22Rv1 (cell line): Measurements from ENCODE around the gene COL28A1.
A peak's percentile ranks its signal among the peaks of the same experiment; 100 is the strongest.

Experiments
- H3K27ac ChIP-seq: fragments of 450-650 bp; 2 replicates; pipeline ENCODE4 v1.5.1; 2017
- CTCF ChIP-seq: fragments of 450-650 bp; IDR thresholded peaks from 2 replicates; pipeline ENCODE4 v1.5.1; 2017; ENCODE audit warnings: mild to moderate bottlenecking
- ZFX ChIP-seq: fragments of 450-650 bp; IDR thresholded peaks from 2 replicates; pipeline ENCODE4 v1.6.1; 2017; ENCODE audit warnings: antibody characterized with exemption, borderline replicate concordance

The COL28A1 gene

DNA sequence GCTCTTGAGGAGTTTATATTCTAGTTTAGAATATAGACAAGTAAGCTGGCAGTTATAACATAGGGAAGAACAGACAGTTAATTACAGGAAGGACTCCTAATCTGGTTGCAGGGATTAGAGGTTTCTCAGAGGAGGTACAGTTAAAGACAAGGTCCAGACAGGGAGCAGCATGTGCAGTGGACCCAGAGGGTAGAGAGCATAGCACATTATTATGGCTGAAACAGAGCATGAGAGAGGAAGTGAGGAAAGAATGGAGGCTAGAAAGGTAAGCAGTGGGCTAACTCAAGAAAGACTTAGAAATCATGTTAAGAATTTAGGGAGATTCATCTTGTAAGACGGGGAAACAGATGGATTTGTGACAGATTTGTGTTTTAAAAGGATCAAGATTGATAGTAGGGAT lies 40.7 kb upstream of the COL28A1 start:
- H3K27ac ChIP-seq = no peak overlapping the region
- no peak for TF ChIP-seq ZFX
- TF ChIP-seq CTCF = no peak

DNA sequence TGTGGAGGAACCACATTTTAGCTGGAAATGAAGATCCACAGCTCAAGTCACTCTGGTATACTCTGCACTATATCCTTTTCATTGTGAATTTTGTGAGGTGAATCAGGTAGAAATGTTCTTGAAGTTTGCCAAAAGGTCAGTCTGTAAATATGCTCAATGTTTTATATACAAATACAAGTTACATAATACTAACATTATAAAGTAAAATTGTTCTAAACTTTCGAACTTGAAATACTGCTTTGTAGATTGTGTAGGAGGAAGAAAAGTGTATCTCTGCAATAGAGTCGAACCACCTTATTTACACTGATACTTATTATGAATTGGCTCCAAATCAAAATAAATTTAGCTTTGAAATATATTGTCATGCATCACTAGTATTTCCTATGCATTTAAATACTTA lies 38.0 kb upstream of the COL28A1 start:
- TF ChIP-seq CTCF = no peak
- TF ChIP-seq ZFX = no peak
- peak overlapping the region; percentile 31 for H3K27ac ChIP-seq

DNA sequence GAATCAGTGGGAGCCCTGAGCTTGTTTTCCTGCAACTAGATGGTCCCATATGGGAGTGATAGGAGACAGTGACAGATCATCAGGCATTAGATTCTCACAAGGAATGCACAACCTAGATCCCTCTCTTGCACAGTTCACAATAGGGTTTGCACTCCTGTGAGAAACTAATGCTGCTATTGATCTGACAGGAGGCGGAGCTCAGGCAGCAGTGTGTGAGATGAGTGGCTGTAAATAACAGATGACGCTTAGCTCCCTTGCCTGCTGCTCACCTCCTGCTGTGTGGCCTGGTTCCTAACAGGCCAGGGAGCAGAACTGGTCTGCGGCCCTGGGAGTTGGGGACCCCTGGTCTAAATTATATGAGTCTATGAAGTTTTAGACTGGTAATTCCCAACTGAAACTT lies 34.9 kb upstream of the COL28A1 start:
- H3K27ac ChIP-seq = no peak overlapping the region
- TF ChIP-seq ZFX = no peak

GRCh38 chr7:7569615-7570014 lies 33.9 kb upstream of the COL28A1 start:
- no peak overlapping the region for H3K27ac ChIP-seq
- no peak for TF ChIP-seq ZFX
- TF ChIP-seq CTCF = no peak

- no peak overlapping the region for H3K27ac ChIP-seq
- TF ChIP-seq CTCF = no peak
- no peak for TF ChIP-seq ZFX
These were observed 33.4 kb upstream of the COL28A1 start for GRCh38 chr7:7569081-7569527.

DNA sequence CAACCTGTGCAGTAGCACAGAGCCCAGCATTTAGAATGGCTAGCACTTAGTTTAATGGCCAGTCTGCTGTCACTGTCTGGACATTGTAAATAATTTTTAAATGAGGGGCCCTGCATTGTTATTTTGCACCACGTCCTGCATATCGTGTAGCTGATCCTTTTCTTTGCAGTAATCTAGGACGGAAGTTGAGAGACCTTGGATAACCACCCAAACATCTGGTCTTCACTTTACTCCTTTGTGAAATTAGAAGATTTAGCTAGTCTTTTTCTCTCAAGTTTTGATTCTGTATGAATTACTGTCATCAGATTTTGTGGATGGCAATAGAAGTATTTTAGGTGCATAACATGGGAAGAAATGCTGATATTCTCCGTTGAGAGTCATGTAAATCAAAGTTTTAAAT lies 32.9 kb upstream of the COL28A1 start:
- no peak for TF ChIP-seq CTCF
- no peak overlapping the region for H3K27ac ChIP-seq

DNA sequence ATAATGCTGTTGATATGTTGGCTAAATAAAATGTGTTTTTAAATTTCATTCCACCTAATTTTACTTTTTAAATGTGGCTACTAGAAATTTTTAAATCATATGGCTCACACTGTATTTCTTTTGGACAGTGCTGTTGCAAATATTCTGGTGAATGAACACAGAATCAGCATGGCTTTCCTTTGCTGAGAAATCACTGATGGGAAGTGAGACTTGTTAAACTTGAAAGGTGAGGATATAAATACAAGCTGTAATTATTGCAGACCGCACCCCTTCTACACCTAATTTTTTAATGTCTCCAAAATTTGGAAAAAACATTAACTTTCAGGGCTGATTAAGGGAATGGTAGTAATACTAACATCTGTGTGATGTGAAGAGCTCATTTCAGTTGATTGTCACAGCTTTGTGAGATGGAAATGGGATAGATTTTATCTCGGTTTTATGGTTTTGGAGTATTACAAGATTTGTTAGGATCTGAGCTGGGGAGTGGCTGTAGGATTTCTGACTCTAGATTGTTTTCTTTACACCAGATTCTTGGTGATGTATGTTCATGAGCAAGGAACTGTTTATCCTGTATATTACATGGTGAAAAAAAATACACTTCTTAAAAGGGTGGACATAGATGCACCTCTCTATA lies 32.3 kb upstream of the COL28A1 start:
- peak overlapping the region; percentile 98 for H3K27ac ChIP-seq
- TF ChIP-seq ZFX = no peak
- no peak for TF ChIP-seq CTCF
